Muscle of arm (tissue), 12 donors: ENCODE data around the gene SMPD2. TPM values are rescaled to one million over a fixed set of nuclear protein-coding genes. Genes with fewer than 3 reads are reported as not detected.
A peak's percentile ranks its signal among the peaks of the same experiment; 100 is the strongest.

Experiments used
- DNase-seq: peaks from one replicate; pipeline ENCODE4 v3.0.0-alpha.2; 2013
- polyA plus RNA-seq, 12 donors: library from polyadenylated mRNA; unstranded; fragments of 120-200 nt; gene quantifications; one replicate each; pipeline ENCODE4 v1.2.1, GENCODE V29; 2013; ENCODE audit not compliant: insufficient read length in 12 of 12

The SMPD2 gene
- polyA plus RNA-seq, 12 donors = 3.4 to 9.9 (median 5.1) TPM; not detected in 2

- peak; percentile 83 for DNase-seq
Observed at GRCh38 chr6:109482905-109483734, 42.6 kb downstream of the SMPD2 start, which contains the start of gene ZBTB24. TSS of gene ZBTB24 (minus strand) at chr6:109483219. CDS start at chr6:109482026, 1,193 bp downstream.

GRCh38 chr6:109483735-109484057 lies 43.2 kb downstream of the SMPD2 start:
- DNase-seq = no peak

- DNase-seq = no peak
Observed at GRCh38 chr6:109484122-109484521, 43.6 kb downstream of the SMPD2 start.

GRCh38 chr6:109485266-109485935 lies 44.9 kb downstream of the SMPD2 start:
- DNase-seq = no peak

GRCh38 chr6:109486068-109486467 lies 45.5 kb downstream of the SMPD2 start:
- no peak for DNase-seq

- no peak for DNase-seq
Observed at GRCh38 chr6:109488001-109488400, 47.5 kb downstream of the SMPD2 start.

- DNase-seq = no peak
Observed at GRCh38 chr6:109490713-109491112, 50.2 kb downstream of the SMPD2 start.

- no peak for DNase-seq
Observed at GRCh38 chr6:109491207-109491938, 50.8 kb downstream of the SMPD2 start.

Other genes starting within 250 kb of the SMPD2 start
- gene CD164, start 58.3 kb upstream of the SMPD2 start, polyA plus RNA-seq = 100 to 1,000 TPM in 11 of 12 donors, not detected in 1; 225 to 405 (median 292) TPM
- gene PPIL6, start 96 bp upstream of the SMPD2 start, polyA plus RNA-seq = 10 to 100 TPM in 1 of 12 donors, 1 to 10 TPM in 9, not detected in 2; 5.5 to 10.8 (median 6.4) TPM
- gene MICAL1, start 15.0 kb downstream of the SMPD2 start, polyA plus RNA-seq = 10 to 100 TPM in 11 of 12 donors, not detected in 1; 38.4 to 86.5 (median 53.5) TPM
- gene ZBTB24, start 42.5 kb downstream of the SMPD2 start, polyA plus RNA-seq = 1 to 10 TPM in 11 of 12 donors, not detected in 1; 4.9 to 8.9 (median 5.8) TPM